Mucosa of descending colon (tissue), 3 donors: ENCODE measurements around the gene XDH. TPM values are rescaled to one million over a fixed set of nuclear protein-coding genes. Genes with fewer than 3 reads are reported as not detected.

ENCODE experiments used
- ATAC-seq: fragments of 200-7000 bp; cut with Tn5 transposase; one replicate; pipeline ENCODE4 v1.9.1; 2020; ENCODE audit warnings: mild to moderate bottlenecking, moderate library complexity
- DNase-seq, 3 donors: peaks; one replicate each; pipeline ENCODE4 v3.0.0-alpha.2; 2020
- H3K36me3 ChIP-seq: fragments of 200-600 bp; one replicate; pipeline ENCODE4 v1.8.0; 2021; ENCODE audit warnings: low read depth, mild to moderate bottlenecking
- H3K4me1 ChIP-seq: fragments of 200-600 bp; one replicate; pipeline ENCODE4 v1.8.0; 2021; ENCODE audit warnings: low read depth, mild to moderate bottlenecking
- H3K4me3 ChIP-seq: fragments of 200-600 bp; one replicate; pipeline ENCODE4 v1.8.0; 2021; ENCODE audit warnings: mild to moderate bottlenecking
- H3K9me3 ChIP-seq: fragments of 200-600 bp; one replicate; pipeline ENCODE4 v1.8.0; 2021; ENCODE audit warnings: mild to moderate bottlenecking
- CTCF ChIP-seq: fragments of 200-600 bp; IDR thresholded peaks from one replicate; pipeline ENCODE4 v1.8.0; 2022; ENCODE audit warnings: antibody characterized with exemption, mild to moderate bottlenecking
- intact Hi-C, 2 donors: fragments of 100-400 bp; cut with DNase I in 1 of 2; cut with micrococcal nuclease in 1 of 2; formaldehyde crosslinking; loops; one replicate each; pipeline versions ENCODE4 v1.11.0 to v1.11.1; 2022; cut with DNase I, micrococcal nuclease
- total RNA-seq, 3 donors: library from RNA; stranded (reverse); fragmentation: NEBNext Ultra II Directional in 2 of 3; extraction: Animal tissue kit (Norgen Biotek cat#: 25700) in 2 of 3; gene quantifications; one replicate each; pipeline versions ENCODE4 v1.2.1 to v1.2.4, GENCODE V29; 2021 to 2023
- donor health status: DM: no; HTN: no; CAD: no; lungs with moderate emphysema.
- donor health status: DM: no; HTN: no; CAD: no.
- donor health status: DM: no; HTN: yes; CAD: no.

XDH gene
- total RNA-seq, 3 donors from 2014 or later = 18.4 to 75.4 (median 40.7) TPM

DNA sequence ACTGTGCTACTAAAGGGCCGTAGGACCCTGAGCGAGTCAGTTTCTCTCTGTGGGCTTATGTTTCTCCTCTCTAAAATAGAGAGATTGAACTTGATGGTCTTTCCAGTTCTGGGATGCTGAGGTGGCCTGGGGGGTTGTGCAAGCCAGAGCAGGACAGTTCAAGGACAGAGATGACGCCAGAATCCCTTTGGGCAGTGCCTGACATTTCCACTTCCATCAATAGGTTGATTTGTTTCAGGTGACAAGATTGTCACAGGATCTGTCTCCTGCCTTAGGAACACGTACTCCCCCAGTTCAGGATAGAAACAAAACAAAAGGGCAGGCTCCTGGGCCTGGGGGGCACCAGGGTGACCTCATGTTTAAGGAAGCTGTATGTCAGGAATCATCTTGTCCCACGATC, 82.0 kb downstream of the XDH start:
- H3K4me1 ChIP-seq = no peaks in the 10 kb centered on the region
- no peak for TF ChIP-seq CTCF
- intact Hi-C loops = loop anchor here in 1 of 2 donors (5.0 kb wide), 1 partner anchor 620 kb away; no protein-coding TSS in a partner anchor
- ATAC-seq (no peak), DNase-seq (no peak)
- no peaks in the 10 kb centered on the region for H3K9me3 ChIP-seq
- H3K4me3 ChIP-seq = no peak overlapping the region
- H3K36me3 ChIP-seq = no peaks in the 10 kb centered on the region

DNA sequence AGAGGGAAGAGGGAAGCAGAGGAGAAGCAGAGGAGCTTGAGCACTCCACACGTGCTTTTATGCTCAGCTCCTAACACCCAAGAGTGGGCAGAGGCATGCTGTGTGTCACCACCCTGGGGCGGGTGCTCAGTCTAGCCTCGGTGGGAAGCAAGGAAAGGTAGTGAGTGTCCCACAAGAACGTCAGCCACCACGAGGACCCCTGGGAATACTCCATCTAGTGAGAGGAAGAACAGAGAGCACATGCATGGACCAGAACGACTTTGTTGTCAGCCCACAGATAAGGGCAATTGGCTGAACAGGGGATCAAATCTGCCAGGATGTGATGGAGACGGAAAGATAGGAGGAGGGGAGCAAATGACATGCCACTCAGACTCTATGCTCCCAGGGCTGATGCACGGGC, 83.4 kb downstream of the XDH start:
- DNase-seq (no peak), ATAC-seq (no peak)
- TF ChIP-seq CTCF = no peak
- Histone ChIP-seq H3K4me3 (no peak overlapping the region), H3K4me1 (no peaks in the 10 kb centered on the region), H3K36me3 (no peaks in the 10 kb centered on the region), H3K9me3 (no peaks in the 10 kb centered on the region)
- intact Hi-C loops = loop anchor here in 1 of 2 donors (5.0 kb wide), 1 partner anchor 619 kb away; no protein-coding TSS in a partner anchor

- H3K4me3 ChIP-seq = no peak overlapping the region
- intact Hi-C loops = no loop called here
- no peaks in the 10 kb centered on the region for H3K36me3 ChIP-seq
- TF ChIP-seq CTCF = no peak
- ATAC-seq (no peak), DNase-seq (no peak)
- H3K9me3 ChIP-seq = no peaks in the 10 kb centered on the region
- H3K4me1 ChIP-seq = no peaks in the 10 kb centered on the region
Observed at GRCh38 chr2:31329081-31329625, 85.4 kb downstream of the XDH start.

DNA sequence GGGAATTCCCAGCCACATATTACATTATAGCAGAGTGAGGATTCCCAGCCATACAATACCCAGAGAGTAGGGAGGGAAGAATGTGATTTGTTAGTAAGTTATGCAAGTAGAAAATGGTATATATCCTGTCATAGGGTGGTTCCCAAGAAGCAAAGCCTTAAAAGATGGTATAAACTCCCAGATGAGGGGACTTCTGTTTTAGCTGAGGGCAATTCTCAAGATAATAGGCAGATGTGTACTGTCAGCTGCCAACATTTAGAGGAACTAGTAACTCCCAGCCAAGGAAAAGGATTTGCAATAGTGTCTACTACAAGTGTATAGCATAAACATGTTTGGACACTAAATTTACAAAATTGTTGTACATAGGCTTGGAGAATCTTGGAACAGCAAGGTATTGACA, 86.5 kb downstream of the XDH start:
- no peaks in the 10 kb centered on the region for H3K9me3 ChIP-seq
- H3K4me1 ChIP-seq = no peaks in the 10 kb centered on the region
- no peaks in the 10 kb centered on the region for H3K36me3 ChIP-seq
- DNase-seq = no peak
- TF ChIP-seq CTCF = no peak
- ATAC-seq = no peak
- H3K4me3 ChIP-seq = no peak overlapping the region
- intact Hi-C loops = no loop called here

DNA sequence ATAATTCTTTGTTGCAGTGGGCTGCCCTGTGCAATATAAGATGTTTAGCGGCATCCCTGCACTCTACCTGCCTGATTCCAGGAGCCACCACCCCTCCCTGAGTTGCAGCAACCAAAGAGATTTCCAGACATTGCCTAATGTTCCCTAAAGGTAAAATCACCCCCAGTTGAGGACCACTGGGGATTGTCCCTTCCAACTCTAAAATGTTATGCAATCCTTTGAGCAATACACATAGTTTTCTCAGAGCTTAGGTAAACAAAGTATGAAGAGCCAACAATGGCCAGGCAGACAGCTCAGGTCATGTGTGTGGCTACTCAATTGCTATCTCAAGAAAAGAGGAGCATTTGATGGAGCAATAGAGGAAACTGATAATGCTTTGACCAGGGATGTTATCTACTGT, 87.0 kb downstream of the XDH start:
- Histone ChIP-seq H3K9me3 (no peaks in the 10 kb centered on the region), H3K4me1 (no peaks in the 10 kb centered on the region), H3K4me3 (no peak overlapping the region), H3K36me3 (no peaks in the 10 kb centered on the region)
- intact Hi-C loops = no loop called here
- no peak for TF ChIP-seq CTCF
- ATAC-seq (no peak), DNase-seq (no peak)
